HepG2 (cell line): Measurements from ENCODE around the gene SYNE3. TPM values are rescaled to one million over a fixed set of nuclear protein-coding genes. Genes with fewer than 3 reads are reported as not detected.

Source experiments
- HIVEP1 ChIP-seq: sonication (generic); formaldehyde crosslinking; IDR thresholded peaks from 2 replicates; pipeline ENCODE4 v1.4.0; 2020; ENCODE audit warnings: mild to moderate bottlenecking, missing genetic modification reagents
- HNF4A ChIP-seq: sonication (generic); formaldehyde crosslinking; IDR thresholded peaks from 2 replicates; pipeline ENCODE4 v1.4.0; 2020; ENCODE audit warnings: missing genetic modification reagents
- MAFG ChIP-seq: sonication (generic); formaldehyde crosslinking; IDR thresholded peaks from 2 replicates; pipeline ENCODE4 v1.5.1; 2020; ENCODE audit warnings: mild to moderate bottlenecking, missing genetic modification reagents
- MEIS2 ChIP-seq: sonication (generic); formaldehyde crosslinking; IDR thresholded peaks from 2 replicates; pipeline ENCODE4 v1.9.0; 2021; ENCODE audit warnings: mild to moderate bottlenecking, missing genetic modification reagents
- MTA1 ChIP-seq: sonication (generic); formaldehyde crosslinking; IDR thresholded peaks from 2 replicates; pipeline ENCODE4 v1.4.0; 2020; ENCODE audit warnings: missing genetic modification reagents, mild to moderate bottlenecking, borderline replicate concordance
- MYC ChIP-seq: sonication (generic); formaldehyde crosslinking; IDR thresholded peaks from 2 replicates; pipeline ENCODE4 v1.9.0; 2021; ENCODE audit warnings: missing genetic modification reagents, borderline replicate concordance
- NFKB2 ChIP-seq: sonication (generic); formaldehyde crosslinking; IDR thresholded peaks from 2 replicates; pipeline ENCODE4 v1.4.0; 2020; ENCODE audit warnings: missing genetic modification reagents, borderline replicate concordance
- REPIN1 ChIP-seq: sonication (generic); formaldehyde crosslinking; IDR thresholded peaks from 2 replicates; pipeline ENCODE4 v1.8.0; 2022; ENCODE audit warnings: missing genetic modification reagents, low read depth, mild to moderate bottlenecking, borderline replicate concordance
- SAP130 ChIP-seq: IDR thresholded peaks from 2 replicates; pipeline ENCODE4 v1.6.1; 2016; ENCODE audit warnings: low read depth
- ZNF547 ChIP-seq: sonication (generic); formaldehyde crosslinking; IDR thresholded peaks from 2 replicates; pipeline ENCODE4 v1.5.1; 2020; ENCODE audit warnings: mild to moderate bottlenecking, missing genetic modification reagents
- ZNF550 ChIP-seq: sonication (generic); formaldehyde crosslinking; IDR thresholded peaks from 2 replicates; pipeline ENCODE4 v1.4.0; 2020; ENCODE audit warnings: mild to moderate bottlenecking, missing genetic modification reagents, borderline replicate concordance
- ZNF746 ChIP-seq: sonication (generic); formaldehyde crosslinking; IDR thresholded peaks from 2 replicates; pipeline ENCODE4 v1.8.0; 2022; ENCODE audit warnings: mild to moderate bottlenecking, missing genetic modification reagents
- ZNF75D ChIP-seq: sonication (generic); formaldehyde crosslinking; IDR thresholded peaks from 2 replicates; pipeline ENCODE4 v1.8.1; 2023; ENCODE audit warnings: missing genetic modification reagents, mild to moderate bottlenecking, borderline replicate concordance
- ZNF83 ChIP-seq: sonication (generic); formaldehyde crosslinking; IDR thresholded peaks from 2 replicates; pipeline ENCODE4 v1.4.0; 2020; ENCODE audit warnings: missing genetic modification reagents, mild to moderate bottlenecking, borderline replicate concordance
- polyA plus RNA-seq, 8 experiments: library from polyadenylated mRNA; depleted of rRNA in 3 of 8; stranded (reverse) in 7 of 8; unstranded in 1 of 8; fragments of >200 nt; fragmentation: Illumina TruSeq in 4 of 8; extraction: Trizol in 4 of 8; gene quantifications; 2 replicates each; pipeline versions ENCODE4 v1.2.1 to v1.2.3, GENCODE V29; 2011 to 2016; ENCODE audit warnings: low read depth in 4 of 8, missing spikeins in 1 of 8, mixed read lengths in 1 of 8; ENCODE audit not compliant: insufficient read depth in 1 of 8
- total RNA-seq, 5 experiments: library from RNA; depleted of rRNA; stranded (reverse); fragments of >200 nt; fragmentation: Illumina TruSeq; extraction: Trizol; gene quantifications; 2 replicates each; pipeline ENCODE4 v1.2.3, GENCODE V29; 2016; ENCODE audit warnings: low read depth in 1 of 5
- TF ChIP-seq, protein P1 (sequence below): sonication (generic); formaldehyde crosslinking; IDR thresholded peaks from 2 replicates; pipeline ENCODE4 v1.5.0; 2020; ENCODE audit warnings: missing genetic modification reagents, mild to moderate bottlenecking, borderline replicate concordance
- TF ChIP-seq, protein P2 (sequence below): sonication (generic); formaldehyde crosslinking; IDR thresholded peaks from 2 replicates; pipeline ENCODE4 v1.4.0; 2020; ENCODE audit warnings: missing genetic modification reagents
- TF ChIP-seq, protein P3 (sequence below): sonication (generic); formaldehyde crosslinking; IDR thresholded peaks from 2 replicates; pipeline ENCODE4 v1.5.0; 2020; ENCODE audit warnings: mild to moderate bottlenecking, missing genetic modification reagents
- TF ChIP-seq, protein P4 (sequence below): sonication (generic); formaldehyde crosslinking; conservative IDR thresholded peaks from 2 replicates; pipeline ENCODE4 v1.8.0; 2022; ENCODE audit warnings: mild to moderate bottlenecking, moderate library complexity, missing genetic modification reagents

Gene SYNE3
- total and polyA plus RNA-seq, 2 of the 13 experiments (the other 11 are each of a cell fraction or from before 2014, with no cell fraction given), result 7.8 to 8.0 TPM

DNA sequence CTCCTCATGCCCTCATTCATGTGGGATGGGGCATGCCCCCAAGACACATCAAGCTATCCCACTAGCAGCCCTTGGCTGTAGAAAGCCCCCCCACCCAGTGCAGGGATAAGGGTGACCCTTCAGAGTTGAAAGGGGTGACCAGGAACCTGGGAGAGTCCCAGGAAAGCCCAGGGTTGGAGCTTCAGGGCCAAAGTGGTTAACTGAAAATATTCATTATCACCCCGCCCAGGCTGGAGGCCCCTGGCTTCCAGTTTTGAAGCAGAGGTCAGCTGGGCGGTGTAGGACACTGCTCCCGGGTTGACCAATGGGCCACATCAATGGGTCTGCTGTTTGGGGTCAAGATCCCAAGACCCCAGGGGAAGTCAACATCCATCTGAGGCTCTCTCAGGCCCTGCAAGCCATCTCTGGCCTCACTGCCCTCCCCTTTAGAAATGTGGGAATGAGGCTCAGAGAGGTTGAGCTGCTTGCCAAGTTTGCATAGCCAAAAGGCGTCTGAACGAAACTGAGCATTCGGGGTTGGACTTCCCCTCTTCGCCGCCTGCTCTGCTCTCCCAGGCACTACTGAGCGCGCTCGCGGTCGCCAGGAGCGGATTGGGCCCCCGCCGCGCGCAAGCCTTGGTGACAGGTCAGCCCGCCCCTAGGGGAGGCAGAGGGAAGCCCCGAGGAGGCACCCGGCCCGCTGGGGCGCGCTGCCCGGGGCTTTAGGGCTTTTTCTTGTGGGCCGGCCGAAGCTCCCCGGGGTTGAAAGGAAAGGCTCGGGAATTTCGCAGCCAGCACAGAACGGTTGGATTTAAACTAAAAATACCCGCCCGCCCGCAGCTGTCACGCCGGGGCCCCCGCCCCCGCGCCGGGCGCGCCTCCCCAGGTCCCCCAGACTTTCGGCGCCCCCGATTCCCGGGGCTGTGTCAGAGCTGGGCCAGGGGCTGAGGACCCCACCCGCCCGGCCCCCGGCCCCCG is 576 bp downstream of the SYNE3 start (continued):
- TF ChIP-seq MYC (CRISPR knock-in tag), result peak; percentile 65
- TF ChIP-seq, protein P1, sequence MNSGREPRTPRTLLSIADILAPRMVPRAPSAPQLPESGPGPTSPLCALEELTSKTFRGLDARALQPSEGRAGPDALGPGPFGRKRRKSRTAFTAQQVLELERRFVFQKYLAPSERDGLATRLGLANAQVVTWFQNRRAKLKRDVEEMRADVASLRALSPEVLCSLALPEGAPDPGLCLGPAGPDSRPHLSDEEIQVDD, result no peak
- TF ChIP-seq ZNF547 (CRISPR knock-in tag), result 0 out of 2 replicates have a peak, but pooled peaks have one; percentile 39
- peak; percentile 49; the same call in 1 of the 2 replicates for TF ChIP-seq SAP130 (CRISPR knock-in tag)
- TF ChIP-seq MEIS2 (CRISPR knock-in tag), result peak; percentile 38
- TF ChIP-seq, protein P2, sequence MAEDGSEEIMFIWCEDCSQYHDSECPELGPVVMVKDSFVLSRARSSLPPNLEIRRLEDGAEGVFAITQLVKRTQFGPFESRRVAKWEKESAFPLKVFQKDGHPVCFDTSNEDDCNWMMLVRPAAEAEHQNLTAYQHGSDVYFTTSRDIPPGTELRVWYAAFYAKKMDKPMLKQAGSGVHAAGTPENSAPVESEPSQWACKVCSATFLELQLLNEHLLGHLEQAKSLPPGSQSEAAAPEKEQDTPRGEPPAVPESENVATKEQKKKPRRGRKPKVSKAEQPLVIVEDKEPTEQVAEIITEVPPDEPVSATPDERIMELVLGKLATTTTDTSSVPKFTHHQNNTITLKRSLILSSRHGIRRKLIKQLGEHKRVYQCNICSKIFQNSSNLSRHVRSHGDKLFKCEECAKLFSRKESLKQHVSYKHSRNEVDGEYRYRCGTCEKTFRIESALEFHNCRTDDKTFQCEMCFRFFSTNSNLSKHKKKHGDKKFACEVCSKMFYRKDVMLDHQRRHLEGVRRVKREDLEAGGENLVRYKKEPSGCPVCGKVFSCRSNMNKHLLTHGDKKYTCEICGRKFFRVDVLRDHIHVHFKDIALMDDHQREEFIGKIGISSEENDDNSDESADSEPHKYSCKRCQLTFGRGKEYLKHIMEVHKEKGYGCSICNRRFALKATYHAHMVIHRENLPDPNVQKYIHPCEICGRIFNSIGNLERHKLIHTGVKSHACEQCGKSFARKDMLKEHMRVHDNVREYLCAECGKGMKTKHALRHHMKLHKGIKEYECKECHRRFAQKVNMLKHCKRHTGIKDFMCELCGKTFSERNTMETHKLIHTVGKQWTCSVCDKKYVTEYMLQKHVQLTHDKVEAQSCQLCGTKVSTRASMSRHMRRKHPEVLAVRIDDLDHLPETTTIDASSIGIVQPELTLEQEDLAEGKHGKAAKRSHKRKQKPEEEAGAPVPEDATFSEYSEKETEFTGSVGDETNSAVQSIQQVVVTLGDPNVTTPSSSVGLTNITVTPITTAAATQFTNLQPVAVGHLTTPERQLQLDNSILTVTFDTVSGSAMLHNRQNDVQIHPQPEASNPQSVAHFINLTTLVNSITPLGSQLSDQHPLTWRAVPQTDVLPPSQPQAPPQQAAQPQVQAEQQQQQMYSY (CRISPR knock-in tag), result no peak
- no peak for TF ChIP-seq MTA1 (CRISPR knock-in tag)
- 0 out of 2 replicates have a peak, but pooled peaks have one; percentile 50 for TF ChIP-seq ZNF550 (CRISPR knock-in tag)
- TF ChIP-seq ZNF746 (CRISPR knock-in tag), result no peak
- TF ChIP-seq HIVEP1 (CRISPR knock-in tag), result 0 out of 2 replicates have a peak, but pooled peaks have one; percentile 51
- TF ChIP-seq HNF4A (CRISPR knock-in tag), result peak; percentile 40; the same call in 1 of the 2 replicates
- no peak; the same call in 1 of the 2 replicates for TF ChIP-seq NFKB2 (CRISPR knock-in tag)
- TF ChIP-seq, protein P3, sequence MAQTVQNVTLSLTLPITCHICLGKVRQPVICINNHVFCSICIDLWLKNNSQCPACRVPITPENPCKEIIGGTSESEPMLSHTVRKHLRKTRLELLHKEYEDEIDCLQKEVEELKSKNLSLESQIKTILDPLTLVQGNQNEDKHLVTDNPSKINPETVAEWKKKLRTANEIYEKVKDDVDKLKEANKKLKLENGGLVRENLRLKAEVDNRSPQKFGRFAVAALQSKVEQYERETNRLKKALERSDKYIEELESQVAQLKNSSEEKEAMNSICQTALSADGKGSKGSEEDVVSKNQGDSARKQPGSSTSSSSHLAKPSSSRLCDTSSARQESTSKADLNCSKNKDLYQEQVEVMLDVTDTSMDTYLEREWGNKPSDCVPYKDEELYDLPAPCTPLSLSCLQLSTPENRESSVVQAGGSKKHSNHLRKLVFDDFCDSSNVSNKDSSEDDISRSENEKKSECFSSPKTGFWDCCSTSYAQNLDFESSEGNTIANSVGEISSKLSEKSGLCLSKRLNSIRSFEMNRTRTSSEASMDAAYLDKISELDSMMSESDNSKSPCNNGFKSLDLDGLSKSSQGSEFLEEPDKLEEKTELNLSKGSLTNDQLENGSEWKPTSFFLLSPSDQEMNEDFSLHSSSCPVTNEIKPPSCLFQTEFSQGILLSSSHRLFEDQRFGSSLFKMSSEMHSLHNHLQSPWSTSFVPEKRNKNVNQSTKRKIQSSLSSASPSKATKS (CRISPR knock-in tag), result no peak
- TF ChIP-seq ZNF75D (CRISPR knock-in tag), result no peak
- TF ChIP-seq, protein P4, sequence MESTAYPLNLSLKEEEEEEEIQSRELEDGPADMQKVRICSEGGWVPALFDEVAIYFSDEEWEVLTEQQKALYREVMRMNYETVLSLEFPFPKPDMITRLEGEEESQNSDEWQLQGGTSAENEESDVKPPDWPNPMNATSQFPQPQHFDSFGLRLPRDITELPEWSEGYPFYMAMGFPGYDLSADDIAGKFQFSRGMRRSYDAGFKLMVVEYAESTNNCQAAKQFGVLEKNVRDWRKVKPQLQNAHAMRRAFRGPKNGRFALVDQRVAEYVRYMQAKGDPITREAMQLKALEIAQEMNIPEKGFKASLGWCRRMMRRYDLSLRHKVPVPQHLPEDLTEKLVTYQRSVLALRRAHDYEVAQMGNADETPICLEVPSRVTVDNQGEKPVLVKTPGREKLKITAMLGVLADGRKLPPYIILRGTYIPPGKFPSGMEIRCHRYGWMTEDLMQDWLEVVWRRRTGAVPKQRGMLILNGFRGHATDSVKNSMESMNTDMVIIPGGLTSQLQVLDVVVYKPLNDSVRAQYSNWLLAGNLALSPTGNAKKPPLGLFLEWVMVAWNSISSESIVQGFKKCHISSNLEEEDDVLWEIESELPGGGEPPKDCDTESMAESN (CRISPR knock-in tag), result peak; percentile 57; the same call in 1 of the 2 replicates
- peak; percentile 35; the same call in 1 of the 2 replicates for TF ChIP-seq REPIN1 (CRISPR knock-in tag)
- TF ChIP-seq ZNF83 (CRISPR knock-in tag), result no peak
- no peak for TF ChIP-seq MAFG
